K562 (cell line): ENCODE results near the gene CTXND1. TPM values are rescaled to one million over a fixed set of nuclear protein-coding genes. Genes with fewer than 3 reads are reported as not detected.

Experiments used
- ATAC-seq: fragments of 200-7000 bp; cut with Tn5 transposase; 3 replicates; pipeline ENCODE4 v1.9.1; 2020; ENCODE audit warnings: moderate library complexity
- BruUV-seq: library from RNA; stranded (reverse); fragments of 400-500 nt; replicated peaks from 2 replicates; lab custom pipeline; 2021; lab: Mats Ljungman, UMichigan
- CTCF ChIA-PET: fragments of 300-600 bp; formaldehyde crosslinking; extraction: SDS; loops from one replicate; lab custom pipeline; 2021; ENCODE audit warnings: low intra/inter-chr PET ratio; lab: Yijun Ruan, JAX
- POLR2A ChIA-PET: fragments of 300-600, 350-650 bp; sonication (Branson Sonifier 250); formaldehyde crosslinking; extraction: SDS; loops from one replicate; lab custom pipeline; 2021; ENCODE audit warnings: antibody characterized with exemption, inconsistent platforms; lab: Yijun Ruan, JAX
- DNase-seq, 4 experiments: peaks; one replicate each; pipeline versions ENCODE4 v3.0.0 to v3.0.0-alpha.2; 2011 to 2018; ENCODE audit warnings: low spot score in 3 of 4, mixed read lengths in 3 of 4; ENCODE audit errors: extremely low read depth in 1 of 4
- FAIRE-seq: peaks from 2 replicates; lab custom pipeline; 2011; peaks lifted over from hg19 to GRCh38; lab: Jason Lieb, UNC
- H2AFZ ChIP-seq: 2 replicates; pipeline ENCODE4 v1.6.0; 2011; ENCODE audit warnings: low read depth, low read length, control low read depth, inconsistent platforms
- H3K27ac ChIP-seq: fragments of 200-600 bp; 3 replicates; pipeline ENCODE4 v1.8.0; 2011; ENCODE audit warnings: low read depth, mild to moderate bottlenecking, control low read depth, inconsistent platforms, low read length, moderate library complexity, mixed read lengths; ENCODE audit errors: extremely low read depth
- H3K27me3 ChIP-seq, 2 experiments: fragments of 300-600 bp in 1 of 2; 2 replicates in 1 of 2; 3 replicates in 1 of 2; pipeline versions ENCODE4 v1.6.0 to v1.8.0; 2011; ENCODE audit warnings: inconsistent platforms in 2 of 2, low read length in 2 of 2, mild to moderate bottlenecking in 1 of 2, mixed read lengths in 1 of 2, moderate library complexity in 1 of 2; ENCODE audit not compliant: control insufficient read depth in 2 of 2, insufficient read depth in 2 of 2
- H3K36me3 ChIP-seq: fragments of 300-600 bp; 3 replicates; pipeline ENCODE4 v1.8.0; 2011; ENCODE audit warnings: mild to moderate bottlenecking, low read length, inconsistent platforms; ENCODE audit not compliant: control insufficient read depth, insufficient read depth
- H3K4me1 ChIP-seq, 2 experiments: fragments of 200-600 bp in 1 of 2; replicated peaks in 1 of 2; 2 replicates in 1 of 2; 3 replicates in 1 of 2; pipeline versions ENCODE4 v1.5.1 to v1.8.0; 2011; ENCODE audit warnings: inconsistent platforms in 2 of 2, low read length in 2 of 2, mild to moderate bottlenecking in 1 of 2, mixed read lengths in 1 of 2, moderate library complexity in 1 of 2; ENCODE audit not compliant: control insufficient read depth in 2 of 2, insufficient read depth in 2 of 2
- H3K4me2 ChIP-seq: 2 replicates; pipeline ENCODE4 v1.6.1; 2011; ENCODE audit warnings: low read length, control low read depth, inconsistent platforms, mixed read lengths; ENCODE audit not compliant: insufficient read depth
- H3K4me3 ChIP-seq: fragments of 200-600 bp; sonication (generic), shearing (Covaris generic); 2 replicates; pipeline ENCODE4 v1.5.1; 2016; ENCODE audit warnings: control low read depth, inconsistent platforms
- H3K79me2 ChIP-seq: fragments of 200-600 bp; 3 replicates; pipeline ENCODE4 v1.8.0; 2011; ENCODE audit warnings: low read length, inconsistent platforms; ENCODE audit not compliant: control insufficient read depth, insufficient read depth
- H3K9ac ChIP-seq, 2 experiments: 2 replicates each; pipeline versions ENCODE4 v1.6.0 to v1.6.1; 2011; ENCODE audit warnings: low read depth in 2 of 2, low read length in 2 of 2, control low read depth in 1 of 2, inconsistent platforms in 1 of 2, mild to moderate bottlenecking in 1 of 2, mixed read lengths in 1 of 2; ENCODE audit not compliant: insufficient read depth in 1 of 2
- H3K9me1 ChIP-seq: one replicate; pipeline ENCODE4 v1.6.0; 2011; ENCODE audit warnings: inconsistent platforms, mild to moderate bottlenecking, low read length, moderate library complexity; ENCODE audit not compliant: control insufficient read depth, insufficient read depth
- H3K9me3 ChIP-seq: replicated peaks from 2 replicates; pipeline ENCODE4 v1.5.1; 2011; ENCODE audit warnings: low read depth, low read length, inconsistent platforms; ENCODE audit not compliant: control insufficient read depth, insufficient read depth
- H4K20me1 ChIP-seq: replicated peaks from 2 replicates; pipeline ENCODE4 v1.6.1; 2011; ENCODE audit warnings: low read length, inconsistent platforms, mixed read lengths; ENCODE audit not compliant: control insufficient read depth, insufficient read depth
- EHMT2 ChIP-seq: fragments of 450-650 bp; IDR thresholded peaks from 2 replicates; pipeline ENCODE4 v1.6.1; 2018; ENCODE audit warnings: antibody characterized with exemption
- GTF2F1 ChIP-seq: IDR thresholded peaks from 2 replicates; pipeline ENCODE4 v1.6.1; 2011; ENCODE audit warnings: low read depth, low read length, improper control_type of control experiment
- NCOA1 ChIP-seq: fragments of 450-650 bp; IDR thresholded peaks from 2 replicates; pipeline ENCODE4 v1.6.1; 2016; ENCODE audit warnings: low read depth
- PHF21A ChIP-seq: fragments of 450-650 bp; IDR thresholded peaks from 2 replicates; pipeline ENCODE4 v1.6.1; 2017; ENCODE audit warnings: low read depth, borderline replicate concordance
- PTRF ChIP-seq: fragments of 450-650 bp; IDR thresholded peaks from 2 replicates; pipeline ENCODE4 v1.6.1; 2016; ENCODE audit warnings: mild to moderate bottlenecking, missing genetic modification characterization, missing compliant biosample characterization
- RFX5 ChIP-seq: IDR thresholded peaks from 2 replicates; pipeline ENCODE4 v1.6.1; 2011; ENCODE audit warnings: low read depth, mild to moderate bottlenecking, improper control_type of control experiment, low read length
- RNF2 ChIP-seq: sonication (generic); IDR thresholded peaks from 2 replicates; pipeline ENCODE4 v1.6.1; 2016
- ZNF408 ChIP-seq: fragments of 250-450 bp; sonication (Bioruptor Pico); IDR thresholded peaks from 2 replicates; pipeline ENCODE4 v1.4.0; 2020; ENCODE audit warnings: low read depth, mild to moderate bottlenecking, moderate library complexity
- ZNF696 ChIP-seq: fragments of 250-450 bp; sonication (Bioruptor Pico); conservative IDR thresholded peaks from 2 replicates; pipeline ENCODE4 v1.4.0; 2020; ENCODE audit warnings: mild to moderate bottlenecking, moderate library complexity
- ZZZ3 ChIP-seq: fragments of 450-650 bp; IDR thresholded peaks from 2 replicates; pipeline ENCODE4 v1.6.1; 2016; ENCODE audit warnings: antibody characterized with exemption, mild to moderate bottlenecking, moderate library complexity
- in situ Hi-C: fragments of 300-500 bp; cut with MboI; formaldehyde crosslinking; loops from 4 replicates; pipeline ENCODE4 v1.15.0; 2018; ENCODE audit warnings: inconsistent platforms, mixed read lengths
- intact Hi-C: fragments of 100-400 bp; cut with micrococcal nuclease; formaldehyde crosslinking; loops from 2 replicates; pipeline ENCODE4 v1.14.2; 2022
- polyA plus RNA-seq, 8 experiments: library from polyadenylated mRNA; depleted of rRNA in 4 of 8; stranded (reverse) in 5 of 8; unstranded in 3 of 8; fragments of >200 nt; fragmentation: Nextera tagmentation in 2 of 8; fragmentation: Illumina TruSeq in 1 of 8; extraction: Ambion mirVana in 2 of 8; extraction: Trizol in 1 of 8; gene quantifications; 2 replicates each; pipeline versions ENCODE4 v1.2.1 to v1.2.3, GENCODE V29; 2011 to 2014; ENCODE audit warnings: inconsistent platforms in 1 of 8, missing spikeins in 1 of 8
- total RNA-seq, 7 experiments: library from RNA; depleted of rRNA in 6 of 7; stranded (reverse); fragments of >200 nt in 6 of 7; fragmentation: Illumina TruSeq in 2 of 7; extraction: Trizol in 2 of 7; gene quantifications; 2 replicates each; pipeline versions ENCODE4 v1.2.1 to v1.2.3, GENCODE V29; 2011 to 2021; ENCODE audit warnings: low replicate concordance in 1 of 7
- TF ChIP-seq, protein P1 (sequence below): sonication (generic); formaldehyde crosslinking; IDR thresholded peaks from 2 replicates; pipeline ENCODE4 v1.8.1; 2023; ENCODE audit warnings: missing genetic modification reagents, mild to moderate bottlenecking, borderline replicate concordance
- TF ChIP-seq, protein P2 (sequence below): fragments of 250-450 bp; sonication (Bioruptor Pico); IDR thresholded peaks from 2 replicates; pipeline ENCODE4 v1.8.0; 2022; ENCODE audit warnings: inconsistent platforms
- TF ChIP-seq, protein P3 (sequence below): fragments of 450-650 bp; IDR thresholded peaks from 2 replicates; pipeline ENCODE4 v1.6.1; 2016; ENCODE audit warnings: low read depth, mild to moderate bottlenecking, moderate library complexity
- TF ChIP-seq, protein P4 (sequence below): fragments of 150-350 bp; IDR thresholded peaks from 2 replicates; pipeline ENCODE4 v1.6.1; 2014; ENCODE audit warnings: low read depth, mild to moderate bottlenecking, low read length, borderline replicate concordance

The CTXND1 gene
- total and polyA plus RNA-seq, 9 of the 15 experiments (the other 6 are each of a cell fraction or from before 2014, with no cell fraction given), result 0.04 TPM; not detected in 7

DNA sequence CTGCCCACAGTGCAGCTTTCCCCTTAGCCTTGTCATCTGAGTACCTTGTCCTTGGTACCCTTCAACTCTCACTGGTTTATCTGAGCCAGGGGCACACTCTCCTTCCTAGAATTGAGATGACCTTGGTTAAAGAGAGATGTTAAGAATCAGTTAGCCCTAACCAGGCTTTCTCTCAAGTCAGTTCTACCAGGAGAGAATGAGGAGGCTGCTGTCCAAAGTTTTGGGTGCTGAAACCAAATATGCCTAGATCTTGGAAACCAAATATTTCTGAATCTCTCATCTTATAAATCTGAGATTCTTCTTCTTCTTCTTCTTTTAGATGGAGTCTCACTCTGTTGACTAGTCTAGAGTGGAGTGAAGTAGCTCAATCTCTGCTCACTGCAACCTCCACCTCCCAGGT is 12.0 kb upstream of the CTXND1 start:
- Histone ChIP-seq H3K4me1 (no peaks in the 10 kb centered on the region), H3K4me3 (no peak overlapping the region), H3K9me3 (no peaks in the 10 kb centered on the region), H3K36me3 (no peaks in the 10 kb centered on the region), H2AFZ (no peak overlapping the region), H3K27ac (no peak overlapping the region), H3K9me1 (no peaks in the 10 kb centered on the region), H3K27me3 (peaks cover 0 to 15% of the 10 kb centered on the region in 2 experiments; a peak in 3 of 5 replicates), H4K20me1 (no peaks in the 10 kb centered on the region), H3K4me2 (no peak overlapping the region), H3K9ac (no peak overlapping the region), H3K79me2 (no peaks in the 10 kb centered on the region)
- no TSS peak for BruUV-seq
- ChIA-PET CTCF (no interaction called here), POLR2A (no interaction called here)
- FAIRE-seq, result no peak
- intact Hi-C loops, result no loop called here
- in situ Hi-C loops, result no loop called here
- peak in 2 of 4 experiments; percentile 17 to 19 for DNase-seq
- ATAC-seq, result no peak
- TF ChIP-seq ZNF408 (CRISPR knock-in tag) (no peak), RNF2 (no peak), NCOA1 (no peak), PTRF (no peak), ZNF696 (CRISPR knock-in tag) (no peak), ZZZ3 (no peak), EHMT2 (peak; percentile 89), GTF2F1 (no peak), RFX5 (no peak), PHF21A (no peak)
- TF ChIP-seq, protein P1, sequence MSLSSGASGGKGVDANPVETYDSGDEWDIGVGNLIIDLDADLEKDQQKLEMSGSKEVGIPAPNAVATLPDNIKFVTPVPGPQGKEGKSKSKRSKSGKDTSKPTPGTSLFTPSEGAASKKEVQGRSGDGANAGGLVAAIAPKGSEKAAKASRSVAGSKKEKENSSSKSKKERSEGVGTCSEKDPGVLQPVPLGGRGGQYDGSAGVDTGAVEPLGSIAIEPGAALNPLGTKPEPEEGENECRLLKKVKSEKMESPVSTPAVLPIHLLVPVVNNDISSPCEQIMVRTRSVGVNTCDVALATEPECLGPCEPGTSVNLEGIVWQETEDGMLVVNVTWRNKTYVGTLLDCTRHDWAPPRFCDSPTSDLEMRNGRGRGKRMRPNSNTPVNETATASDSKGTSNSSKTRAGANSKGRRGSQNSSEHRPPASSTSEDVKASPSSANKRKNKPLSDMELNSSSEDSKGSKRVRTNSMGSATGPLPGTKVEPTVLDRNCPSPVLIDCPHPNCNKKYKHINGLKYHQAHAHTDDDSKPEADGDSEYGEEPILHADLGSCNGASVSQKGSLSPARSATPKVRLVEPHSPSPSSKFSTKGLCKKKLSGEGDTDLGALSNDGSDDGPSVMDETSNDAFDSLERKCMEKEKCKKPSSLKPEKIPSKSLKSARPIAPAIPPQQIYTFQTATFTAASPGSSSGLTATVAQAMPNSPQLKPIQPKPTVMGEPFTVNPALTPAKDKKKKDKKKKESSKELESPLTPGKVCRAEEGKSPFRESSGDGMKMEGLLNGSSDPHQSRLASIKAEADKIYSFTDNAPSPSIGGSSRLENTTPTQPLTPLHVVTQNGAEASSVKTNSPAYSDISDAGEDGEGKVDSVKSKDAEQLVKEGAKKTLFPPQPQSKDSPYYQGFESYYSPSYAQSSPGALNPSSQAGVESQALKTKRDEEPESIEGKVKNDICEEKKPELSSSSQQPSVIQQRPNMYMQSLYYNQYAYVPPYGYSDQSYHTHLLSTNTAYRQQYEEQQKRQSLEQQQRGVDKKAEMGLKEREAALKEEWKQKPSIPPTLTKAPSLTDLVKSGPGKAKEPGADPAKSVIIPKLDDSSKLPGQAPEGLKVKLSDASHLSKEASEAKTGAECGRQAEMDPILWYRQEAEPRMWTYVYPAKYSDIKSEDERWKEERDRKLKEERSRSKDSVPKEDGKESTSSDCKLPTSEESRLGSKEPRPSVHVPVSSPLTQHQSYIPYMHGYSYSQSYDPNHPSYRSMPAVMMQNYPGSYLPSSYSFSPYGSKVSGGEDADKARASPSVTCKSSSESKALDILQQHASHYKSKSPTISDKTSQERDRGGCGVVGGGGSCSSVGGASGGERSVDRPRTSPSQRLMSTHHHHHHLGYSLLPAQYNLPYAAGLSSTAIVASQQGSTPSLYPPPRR (CRISPR knock-in tag), result no peak
- TF ChIP-seq, protein P2, sequence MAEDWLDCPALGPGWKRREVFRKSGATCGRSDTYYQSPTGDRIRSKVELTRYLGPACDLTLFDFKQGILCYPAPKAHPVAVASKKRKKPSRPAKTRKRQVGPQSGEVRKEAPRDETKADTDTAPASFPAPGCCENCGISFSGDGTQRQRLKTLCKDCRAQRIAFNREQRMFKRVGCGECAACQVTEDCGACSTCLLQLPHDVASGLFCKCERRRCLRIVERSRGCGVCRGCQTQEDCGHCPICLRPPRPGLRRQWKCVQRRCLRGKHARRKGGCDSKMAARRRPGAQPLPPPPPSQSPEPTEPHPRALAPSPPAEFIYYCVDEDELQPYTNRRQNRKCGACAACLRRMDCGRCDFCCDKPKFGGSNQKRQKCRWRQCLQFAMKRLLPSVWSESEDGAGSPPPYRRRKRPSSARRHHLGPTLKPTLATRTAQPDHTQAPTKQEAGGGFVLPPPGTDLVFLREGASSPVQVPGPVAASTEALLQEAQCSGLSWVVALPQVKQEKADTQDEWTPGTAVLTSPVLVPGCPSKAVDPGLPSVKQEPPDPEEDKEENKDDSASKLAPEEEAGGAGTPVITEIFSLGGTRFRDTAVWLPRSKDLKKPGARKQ (CRISPR knock-in tag), result no peak
- TF ChIP-seq, protein P3, sequence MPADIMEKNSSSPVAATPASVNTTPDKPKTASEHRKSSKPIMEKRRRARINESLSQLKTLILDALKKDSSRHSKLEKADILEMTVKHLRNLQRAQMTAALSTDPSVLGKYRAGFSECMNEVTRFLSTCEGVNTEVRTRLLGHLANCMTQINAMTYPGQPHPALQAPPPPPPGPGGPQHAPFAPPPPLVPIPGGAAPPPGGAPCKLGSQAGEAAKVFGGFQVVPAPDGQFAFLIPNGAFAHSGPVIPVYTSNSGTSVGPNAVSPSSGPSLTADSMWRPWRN, result no peak
- TF ChIP-seq, protein P4, sequence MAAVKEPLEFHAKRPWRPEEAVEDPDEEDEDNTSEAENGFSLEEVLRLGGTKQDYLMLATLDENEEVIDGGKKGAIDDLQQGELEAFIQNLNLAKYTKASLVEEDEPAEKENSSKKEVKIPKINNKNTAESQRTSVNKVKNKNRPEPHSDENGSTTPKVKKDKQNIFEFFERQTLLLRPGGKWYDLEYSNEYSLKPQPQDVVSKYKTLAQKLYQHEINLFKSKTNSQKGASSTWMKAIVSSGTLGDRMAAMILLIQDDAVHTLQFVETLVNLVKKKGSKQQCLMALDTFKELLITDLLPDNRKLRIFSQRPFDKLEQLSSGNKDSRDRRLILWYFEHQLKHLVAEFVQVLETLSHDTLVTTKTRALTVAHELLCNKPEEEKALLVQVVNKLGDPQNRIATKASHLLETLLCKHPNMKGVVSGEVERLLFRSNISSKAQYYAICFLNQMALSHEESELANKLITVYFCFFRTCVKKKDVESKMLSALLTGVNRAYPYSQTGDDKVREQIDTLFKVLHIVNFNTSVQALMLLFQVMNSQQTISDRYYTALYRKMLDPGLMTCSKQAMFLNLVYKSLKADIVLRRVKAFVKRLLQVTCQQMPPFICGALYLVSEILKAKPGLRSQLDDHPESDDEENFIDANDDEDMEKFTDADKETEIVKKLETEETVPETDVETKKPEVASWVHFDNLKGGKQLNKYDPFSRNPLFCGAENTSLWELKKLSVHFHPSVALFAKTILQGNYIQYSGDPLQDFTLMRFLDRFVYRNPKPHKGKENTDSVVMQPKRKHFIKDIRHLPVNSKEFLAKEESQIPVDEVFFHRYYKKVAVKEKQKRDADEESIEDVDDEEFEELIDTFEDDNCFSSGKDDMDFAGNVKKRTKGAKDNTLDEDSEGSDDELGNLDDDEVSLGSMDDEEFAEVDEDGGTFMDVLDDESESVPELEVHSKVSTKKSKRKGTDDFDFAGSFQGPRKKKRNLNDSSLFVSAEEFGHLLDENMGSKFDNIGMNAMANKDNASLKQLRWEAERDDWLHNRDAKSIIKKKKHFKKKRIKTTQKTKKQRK, result no peak
